ENCODE results near the gene B3GLCT. TPM values are rescaled to one million over a fixed set of nuclear protein-coding genes. Genes with fewer than 3 reads are reported as not detected.

The B3GLCT gene
- total RNA-seq, 1 experiment from 2014 or later, result 3.9 TPM

DNA sequence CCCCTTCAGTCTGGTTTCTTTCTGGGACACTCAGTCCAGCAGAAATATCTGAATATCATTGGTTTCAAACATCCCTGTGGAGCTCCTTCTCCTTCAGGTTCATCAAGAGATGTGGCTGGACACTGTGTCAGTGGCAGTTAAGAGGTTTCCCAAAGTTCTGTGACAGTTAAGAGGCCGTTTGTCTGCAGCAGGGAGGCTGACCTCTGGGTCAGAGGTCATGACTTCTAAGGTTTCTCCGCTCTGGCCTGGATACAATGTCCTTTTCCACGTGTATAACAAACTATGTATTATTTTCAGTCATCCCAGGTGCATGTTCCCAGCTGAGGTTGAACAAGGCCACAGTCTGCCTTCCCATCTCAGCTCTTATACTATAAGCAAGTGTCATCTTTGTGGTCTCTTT is 174.9 kb downstream of the B3GLCT start:
- intact Hi-C loops (cut with micrococcal nuclease), result no loop called here
- no TSS peak for BruUV-seq (replicated peaks)
- H3K9ac ChIP-seq (ENCODE audit: low read length), result no peak overlapping the region

DNA sequence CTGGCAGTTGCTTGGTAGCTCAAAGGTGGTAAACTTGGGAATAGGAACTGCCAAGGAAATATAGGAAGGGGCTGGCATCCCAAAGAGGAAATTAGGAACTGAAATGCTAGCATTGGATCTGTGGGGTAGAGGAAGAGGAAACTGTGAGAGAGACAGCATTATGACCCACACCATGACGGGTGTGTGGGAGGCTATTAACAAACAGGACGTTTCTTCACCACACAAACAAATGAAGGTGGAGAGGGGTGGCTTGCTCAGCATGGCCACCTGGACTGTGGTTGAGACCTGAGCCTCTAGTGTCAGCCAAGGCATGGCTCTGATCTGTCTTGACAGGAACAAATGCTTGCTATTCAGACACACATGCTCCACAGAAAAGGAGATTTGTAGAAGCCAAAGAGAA is 178.2 kb downstream of the B3GLCT start:
- RAD21 ChIA-PET (ENCODE audit: low non-redundant PET in 1 of 2, low total read pairs in 2 of 2, uncharacterized antibody in 2 of 2, unreplicated experiment in 2 of 2), result no interaction called here
- POLR2A ChIA-PET, result no interaction called here
- H3K4me1 ChIP-seq (ENCODE audit: control insufficient read depth in 1 of 2, insufficient read depth in 2 of 2, low read length in 2 of 2), result no peaks in the 10 kb centered on the region
- H3K27ac ChIP-seq (ENCODE audit: low read depth, low read length), result no peak overlapping the region
- H4K20me1 ChIP-seq (ENCODE audit: insufficient read depth), result no peaks in the 10 kb centered on the region
- no peaks in the 10 kb centered on the region for H3K9me2 ChIP-seq (ENCODE audit: insufficient read depth)
- no peak overlapping the region for H2AFZ ChIP-seq (ENCODE audit: low read depth, low read length, poor library complexity, severe bottlenecking)
- CTCF ChIA-PET, result no interaction called here
- DNase-seq (ENCODE audit: low read depth, low spot score) (no peak), ATAC-seq (no peak)
- intact Hi-C loops (cut with micrococcal nuclease), result no loop called here
- H3K9ac ChIP-seq (ENCODE audit: low read length), result no peak overlapping the region
- no peaks in the 10 kb centered on the region for H3K9me3 ChIP-seq (ENCODE audit: control insufficient read depth in 1 of 2, insufficient read depth in 1 of 2, low read depth in 1 of 2, low read length in 2 of 2)
- no peak overlapping the region for H3K4me2 ChIP-seq (ENCODE audit: low read length)
- no peaks in the 10 kb centered on the region for H3K79me2 ChIP-seq (ENCODE audit: insufficient read depth, low read length)
- TF ChIP-seq JUND (IDR thresholded peaks at IDR 0.05), result no peak
- no peak overlapping the region for H3K4me3 ChIP-seq (replicated peaks in 1 of 2; ENCODE audit: low read depth in 1 of 2, low read length in 2 of 2)
- no TSS peak for BruUV-seq (replicated peaks)
- H3K27me3 ChIP-seq (ENCODE audit: insufficient read depth, low read length), result no peaks in the 10 kb centered on the region
- H3K36me3 ChIP-seq (ENCODE audit: control insufficient read depth in 1 of 2, insufficient read depth in 2 of 2, low read length in 2 of 2), result no peaks in the 10 kb centered on the region

More for the DNA sequence above, 174.9 kb downstream of the B3GLCT start:
- H2AFZ ChIP-seq (ENCODE audit: low read depth, low read length, poor library complexity, severe bottlenecking), result no peak overlapping the region
- TF ChIP-seq, protein P1, sequence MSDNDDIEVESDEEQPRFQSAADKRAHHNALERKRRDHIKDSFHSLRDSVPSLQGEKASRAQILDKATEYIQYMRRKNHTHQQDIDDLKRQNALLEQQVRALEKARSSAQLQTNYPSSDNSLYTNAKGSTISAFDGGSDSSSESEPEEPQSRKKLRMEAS (IDR thresholded peaks at IDR 0.05), result no peak
- TF ChIP-seq SIN3A (IDR thresholded peaks at IDR 0.05; ENCODE audit: low read depth) (no peak), YY1 (IDR thresholded peaks at IDR 0.05; ENCODE audit: extremely low read depth, insufficient replicate concordance, low read depth, low read length) (no peak), FOSL1 (IDR thresholded peaks at IDR 0.05; ENCODE audit: low read depth) (no peak), POLR2AphosphoS5 (IDR thresholded peaks at IDR 0.05; ENCODE audit: low read depth, low read length) (no peak), JUND (IDR thresholded peaks at IDR 0.05) (no peak), CBX3 (IDR thresholded peaks at IDR 0.05; ENCODE audit: low read depth) (no peak), ELF1 (IDR thresholded peaks at IDR 0.05; ENCODE audit: borderline replicate concordance, low read depth) (no peak)
- TF ChIP-seq, protein P2, sequence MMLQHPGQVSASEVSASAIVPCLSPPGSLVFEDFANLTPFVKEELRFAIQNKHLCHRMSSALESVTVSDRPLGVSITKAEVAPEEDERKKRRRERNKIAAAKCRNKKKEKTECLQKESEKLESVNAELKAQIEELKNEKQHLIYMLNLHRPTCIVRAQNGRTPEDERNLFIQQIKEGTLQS (IDR thresholded peaks at IDR 0.05), result no peak
- no peaks in the 10 kb centered on the region for H3K9me2 ChIP-seq (ENCODE audit: insufficient read depth)
- no peaks in the 10 kb centered on the region for H3K79me2 ChIP-seq (ENCODE audit: insufficient read depth, low read length)
- no peak overlapping the region for H3K4me2 ChIP-seq (ENCODE audit: low read length)
- ChIA-PET RAD21 (ENCODE audit: low non-redundant PET in 1 of 2, low total read pairs in 2 of 2, uncharacterized antibody in 2 of 2, unreplicated experiment in 2 of 2) (no interaction called here), CTCF (no interaction called here), POLR2A (no interaction called here)
- ATAC-seq, result no peak
- H4K20me1 ChIP-seq (ENCODE audit: insufficient read depth), result no peaks in the 10 kb centered on the region
- H3K4me3 ChIP-seq (replicated peaks in 1 of 2; ENCODE audit: low read depth in 1 of 2, low read length in 2 of 2), result no peak overlapping the region
- H3K36me3 ChIP-seq (ENCODE audit: control insufficient read depth in 1 of 2, insufficient read depth in 2 of 2, low read length in 2 of 2), result no peaks in the 10 kb centered on the region
- H3K4me1 ChIP-seq (ENCODE audit: control insufficient read depth in 1 of 2, insufficient read depth in 2 of 2, low read length in 2 of 2), result no peaks in the 10 kb centered on the region
- no peak overlapping the region for H3K27ac ChIP-seq (ENCODE audit: low read depth, low read length)
- no peaks in the 10 kb centered on the region for H3K9me3 ChIP-seq (ENCODE audit: control insufficient read depth in 1 of 2, insufficient read depth in 1 of 2, low read depth in 1 of 2, low read length in 2 of 2)
- DNase-seq (ENCODE audit: low read depth, low spot score), result no peak
- no peaks in the 10 kb centered on the region for H3K27me3 ChIP-seq (ENCODE audit: insufficient read depth, low read length)

Data from HCT116 (cell line).